Measurements from ENCODE around the gene ICOS.
"Not testable (repeated sequence)": the region's sequence is repeated elsewhere in the genome, so short reads cannot be mapped to it uniquely, and the experiment has no call there.

ICOS gene

DNA sequence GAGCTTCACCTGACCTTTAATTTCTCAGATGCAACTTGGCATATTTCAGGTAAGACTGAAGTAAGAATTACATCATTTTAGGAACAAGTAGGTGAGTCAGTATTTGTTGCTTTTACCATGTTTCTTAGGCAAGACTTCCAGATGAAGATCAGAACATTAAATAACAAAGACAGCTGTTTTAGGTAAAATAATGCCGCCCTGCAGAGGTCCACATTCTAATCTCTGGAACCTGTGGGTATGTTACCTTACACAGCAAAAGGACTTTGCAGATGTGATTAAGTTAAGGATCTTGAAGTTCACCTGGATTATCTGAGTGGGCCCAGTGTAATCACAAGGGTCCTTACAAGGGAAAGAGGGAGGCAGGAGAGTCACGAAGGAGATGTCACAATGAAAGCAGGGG, 39.3 kb downstream of the ICOS start:
- H3K4me3 ChIP-seq (ENCODE audit: control insufficient read depth, low read depth, low read length): no peak overlapping the region
- no peak for DNase-seq (ENCODE audit: low read depth)
- TF ChIP-seq, protein P1, sequence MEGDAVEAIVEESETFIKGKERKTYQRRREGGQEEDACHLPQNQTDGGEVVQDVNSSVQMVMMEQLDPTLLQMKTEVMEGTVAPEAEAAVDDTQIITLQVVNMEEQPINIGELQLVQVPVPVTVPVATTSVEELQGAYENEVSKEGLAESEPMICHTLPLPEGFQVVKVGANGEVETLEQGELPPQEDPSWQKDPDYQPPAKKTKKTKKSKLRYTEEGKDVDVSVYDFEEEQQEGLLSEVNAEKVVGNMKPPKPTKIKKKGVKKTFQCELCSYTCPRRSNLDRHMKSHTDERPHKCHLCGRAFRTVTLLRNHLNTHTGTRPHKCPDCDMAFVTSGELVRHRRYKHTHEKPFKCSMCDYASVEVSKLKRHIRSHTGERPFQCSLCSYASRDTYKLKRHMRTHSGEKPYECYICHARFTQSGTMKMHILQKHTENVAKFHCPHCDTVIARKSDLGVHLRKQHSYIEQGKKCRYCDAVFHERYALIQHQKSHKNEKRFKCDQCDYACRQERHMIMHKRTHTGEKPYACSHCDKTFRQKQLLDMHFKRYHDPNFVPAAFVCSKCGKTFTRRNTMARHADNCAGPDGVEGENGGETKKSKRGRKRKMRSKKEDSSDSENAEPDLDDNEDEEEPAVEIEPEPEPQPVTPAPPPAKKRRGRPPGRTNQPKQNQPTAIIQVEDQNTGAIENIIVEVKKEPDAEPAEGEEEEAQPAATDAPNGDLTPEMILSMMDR (IDR thresholded peaks at IDR 0.05; ENCODE audit: control insufficient read depth, insufficient read depth, low read depth, low read length, missing control alignments): no peak

DNA sequence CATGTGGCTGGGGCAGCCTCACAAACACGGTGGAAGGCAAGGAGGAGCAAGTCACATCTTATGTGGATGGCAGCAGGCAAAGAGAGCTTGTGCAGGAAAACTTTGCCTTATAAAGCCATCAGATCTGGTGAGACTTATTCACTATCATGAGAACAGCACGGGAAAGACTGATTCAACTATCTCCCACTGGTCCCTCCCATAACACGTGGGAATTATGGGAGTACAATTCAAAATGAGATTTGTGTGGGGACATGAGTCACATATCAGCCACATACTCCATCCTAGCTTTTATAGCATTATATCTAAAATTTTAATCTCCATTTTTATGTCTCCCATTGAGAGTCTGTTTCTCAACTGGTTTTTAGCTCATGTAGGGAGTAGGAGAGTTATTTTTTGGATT, 45.7 kb downstream of the ICOS start:
- TF ChIP-seq, protein P1 (IDR thresholded peaks at IDR 0.05; ENCODE audit: control insufficient read depth, insufficient read depth, low read depth, low read length, missing control alignments): no peak
- no peak overlapping the region for H3K4me3 ChIP-seq (ENCODE audit: control insufficient read depth, low read depth, low read length)

DNA sequence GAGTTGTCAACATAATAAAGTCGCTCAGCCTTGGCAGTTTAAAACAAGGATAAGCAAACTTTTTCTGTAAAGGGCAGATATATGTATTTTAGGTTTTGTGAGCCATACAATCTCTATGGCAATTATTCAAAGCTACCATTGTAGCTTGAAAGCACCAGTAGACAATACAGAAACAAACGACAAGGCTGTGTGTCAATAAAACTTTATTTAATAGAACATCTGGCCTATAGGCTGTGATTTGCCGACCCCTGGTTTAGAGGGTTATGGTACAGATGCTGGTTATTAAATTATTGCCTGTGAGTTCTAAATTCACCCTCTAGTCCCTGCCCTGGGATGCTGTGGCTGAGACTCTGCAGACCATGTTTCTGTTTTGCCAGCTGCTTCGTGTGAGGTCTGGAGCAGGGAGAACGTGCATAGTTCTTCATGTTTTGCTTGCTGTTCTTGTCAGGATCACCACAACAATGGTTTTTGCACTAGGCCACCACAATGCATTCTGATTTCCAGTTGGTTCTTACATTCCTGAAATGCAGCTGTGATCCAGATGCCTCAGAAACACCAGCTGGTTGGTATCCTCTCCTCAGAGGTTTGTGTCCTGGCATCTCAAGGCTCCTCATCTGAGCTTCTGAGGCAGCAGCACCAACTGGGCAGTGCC, 46.6 kb downstream of the ICOS start:
- TF ChIP-seq, protein P1 (IDR thresholded peaks at IDR 0.05; ENCODE audit: control insufficient read depth, insufficient read depth, low read depth, low read length, missing control alignments): no peak
- DNase-seq (ENCODE audit: low read depth): no peak

More for the DNA sequence above, 45.7 kb downstream of the ICOS start:
- no peak for DNase-seq (ENCODE audit: low read depth)

DNA sequence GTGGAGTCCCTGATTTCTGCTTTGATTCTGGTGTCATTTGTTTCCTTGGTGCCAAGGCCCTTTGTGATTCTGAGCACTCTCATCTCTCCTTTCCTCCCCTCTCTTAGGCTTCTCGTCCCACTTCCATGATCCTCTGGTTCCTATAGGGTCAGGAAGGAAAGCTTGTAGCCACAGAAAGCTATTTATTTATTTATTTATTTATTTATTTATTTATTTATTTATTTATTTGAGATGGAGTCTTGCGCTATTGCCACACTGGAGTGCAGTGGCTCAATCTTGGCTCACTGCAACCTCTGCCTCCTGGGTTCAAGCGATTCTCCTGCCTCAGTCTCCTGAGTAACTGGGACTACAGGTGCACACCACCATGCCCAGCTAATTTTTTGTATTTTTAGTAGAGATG, 49.4 kb downstream of the ICOS start:
- not testable (repeated sequence) for DNase-seq (ENCODE audit: low read depth)

More for the DNA sequence above, 46.6 kb downstream of the ICOS start:
- no peak overlapping the region for H3K4me3 ChIP-seq (ENCODE audit: control insufficient read depth, low read depth, low read length)

DNA sequence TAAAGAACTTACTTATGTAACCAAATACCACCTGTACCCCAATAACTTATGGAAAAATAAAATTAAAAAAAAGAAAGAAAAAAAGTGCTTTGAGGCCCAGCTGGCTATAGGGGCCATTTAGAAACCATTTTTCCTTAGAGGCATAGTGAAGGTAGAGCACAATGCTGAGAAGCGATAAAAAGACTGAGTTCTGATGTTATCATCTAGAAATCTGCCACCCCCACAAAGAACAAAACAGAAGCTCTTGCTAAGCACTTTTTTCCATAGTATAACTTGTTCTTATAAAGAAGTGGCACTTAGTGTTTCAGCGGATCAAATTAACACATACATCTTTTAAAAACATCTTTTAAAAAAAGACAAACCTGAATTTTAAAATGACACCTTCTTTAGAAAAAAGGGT, 51.4 kb downstream of the ICOS start:
- DNase-seq (ENCODE audit: low read depth): no peak
- TF ChIP-seq, protein P1 (IDR thresholded peaks at IDR 0.05; ENCODE audit: control insufficient read depth, insufficient read depth, low read depth, low read length, missing control alignments): no peak

More for the DNA sequence above, 49.4 kb downstream of the ICOS start:
- not testable (repeated sequence) for H3K4me3 ChIP-seq (ENCODE audit: control insufficient read depth, low read depth, low read length)

DNA sequence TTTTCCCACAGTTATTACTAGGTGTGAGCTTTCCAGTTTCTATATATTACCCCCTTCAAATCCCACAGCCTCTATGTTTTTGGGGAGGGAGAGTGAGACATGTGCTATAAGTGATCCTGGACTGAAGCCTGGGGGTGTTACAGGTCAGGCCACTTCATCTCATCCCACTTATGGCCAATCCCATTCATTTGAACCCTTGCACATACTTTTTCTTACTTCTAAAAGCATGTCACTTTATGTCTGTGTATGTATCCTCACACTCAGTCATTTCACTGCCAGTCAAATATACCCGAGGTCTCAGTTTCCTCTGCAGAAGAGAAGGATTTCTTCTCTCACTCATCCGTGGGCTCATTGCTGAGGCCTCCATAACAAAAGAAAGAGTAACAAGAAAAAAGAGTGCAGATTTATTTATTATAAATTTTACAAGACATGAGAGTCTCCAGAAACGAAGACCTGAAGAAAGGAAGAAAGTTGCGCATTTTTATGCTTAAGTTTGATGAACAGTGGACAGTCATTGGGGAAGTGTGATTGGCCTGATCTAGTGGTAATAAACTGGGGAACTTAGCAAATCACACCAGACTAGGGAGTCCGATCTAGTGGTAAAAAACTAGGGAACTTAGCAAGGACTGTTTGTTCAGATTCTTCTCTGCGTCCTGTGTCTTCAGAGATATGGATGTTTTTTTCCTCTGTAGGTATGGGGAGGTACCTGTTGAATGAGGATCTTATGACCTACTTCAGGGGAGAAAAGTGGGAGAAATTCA, 52.1 kb downstream of the ICOS start:
- TF ChIP-seq, protein P1 (IDR thresholded peaks at IDR 0.05; ENCODE audit: control insufficient read depth, insufficient read depth, low read depth, low read length, missing control alignments): no peak
- no peak overlapping the region for H3K4me3 ChIP-seq (ENCODE audit: control insufficient read depth, low read depth, low read length)
- DNase-seq (ENCODE audit: low read depth): no peak

More for the DNA sequence above, 51.4 kb downstream of the ICOS start:
- no peak overlapping the region for H3K4me3 ChIP-seq (ENCODE audit: control insufficient read depth, low read depth, low read length)

DNA sequence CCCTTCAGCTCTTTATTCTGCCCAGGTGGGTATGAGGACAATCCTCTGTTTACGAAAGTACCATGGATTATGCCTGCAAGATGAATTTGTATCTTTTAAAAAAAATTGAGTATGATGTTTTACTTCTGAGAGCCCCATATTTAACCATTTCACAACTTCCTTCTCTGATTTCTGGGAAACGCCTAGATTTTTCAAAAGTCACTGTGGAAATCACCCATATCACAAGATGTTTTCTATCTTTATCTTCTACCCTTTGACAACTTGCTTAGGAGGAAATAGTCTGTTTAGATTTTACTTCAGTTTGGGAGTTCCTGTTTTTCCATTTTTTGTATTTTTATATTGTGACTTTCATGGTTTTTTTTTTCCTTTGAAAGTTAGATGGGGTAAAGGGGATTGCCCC, 53.0 kb downstream of the ICOS start:
- DNase-seq (ENCODE audit: low read depth): no peak
- TF ChIP-seq, protein P1 (IDR thresholded peaks at IDR 0.05; ENCODE audit: control insufficient read depth, insufficient read depth, low read depth, low read length, missing control alignments): no peak
- no peak overlapping the region for H3K4me3 ChIP-seq (ENCODE audit: control insufficient read depth, low read depth, low read length)
